Keratinocyte (primary cell): ENCODE data around the gene CCDC80. TPM values are rescaled to one million over a fixed set of nuclear protein-coding genes. Genes with fewer than 3 reads are reported as not detected.

ENCODE experiments used
- DNase-seq: peaks from one replicate; pipeline ENCODE4 v3.0.0-alpha.2; 2011; ENCODE audit warnings: low read depth, missing footprints, low spot score
- FAIRE-seq: peaks from 2 replicates; lab custom pipeline; 2011; peaks lifted over from hg19 to GRCh38; lab: Jason Lieb, UNC
- H2AFZ ChIP-seq: 2 replicates; pipeline ENCODE4 v1.6.0; 2012; ENCODE audit warnings: low read length, control low read depth, inconsistent platforms; ENCODE audit not compliant: control insufficient read depth
- H3K27ac ChIP-seq: 2 replicates; pipeline ENCODE4 v1.5.1; 2011; ENCODE audit warnings: low read length; ENCODE audit not compliant: control insufficient read depth, insufficient read depth
- H3K27me3 ChIP-seq: 3 replicates; pipeline ENCODE4 v1.6.0; 2011; ENCODE audit warnings: low read length; ENCODE audit not compliant: control insufficient read depth, insufficient read depth; ENCODE audit errors: extremely low read depth
- H3K36me3 ChIP-seq, 2 experiments: 2 replicates in 1 of 2; 3 replicates in 1 of 2; pipeline ENCODE4 v1.5.1; 2011; ENCODE audit warnings: low read length in 2 of 2, mild to moderate bottlenecking in 1 of 2; ENCODE audit not compliant: control insufficient read depth in 2 of 2, insufficient read depth in 2 of 2; ENCODE audit errors: extremely low read depth in 1 of 2
- H3K4me1 ChIP-seq: 3 replicates; pipeline ENCODE4 v1.5.1; 2011; ENCODE audit warnings: low read length; ENCODE audit not compliant: control insufficient read depth, insufficient read depth; ENCODE audit errors: extremely low read depth
- H3K4me2 ChIP-seq: 3 replicates; pipeline ENCODE4 v1.6.0; 2011; ENCODE audit warnings: low read depth, low read length; ENCODE audit not compliant: control insufficient read depth, insufficient read depth; ENCODE audit errors: extremely low read depth
- H3K4me3 ChIP-seq, 3 experiments: fragments of 200-600 bp in 1 of 3; sonication (generic) in 1 of 3; 2 replicates in 2 of 3; 3 replicates in 1 of 3; pipeline ENCODE4 v1.5.1; 2011 to 2016; ENCODE audit warnings: low read length in 3 of 3, mild to moderate bottlenecking in 3 of 3, control low read depth in 2 of 3, inconsistent platforms in 1 of 3, low read depth in 1 of 3, mixed read lengths in 1 of 3, mixed run types in 1 of 3, moderate library complexity in 1 of 3; ENCODE audit not compliant: control insufficient read depth in 2 of 3, insufficient read depth in 2 of 3; ENCODE audit errors: extremely low read depth in 1 of 3
- H3K79me2 ChIP-seq: 2 replicates; pipeline ENCODE4 v1.6.0; 2012; ENCODE audit warnings: low read length; ENCODE audit not compliant: control insufficient read depth, insufficient read depth
- H3K9ac ChIP-seq: 3 replicates; pipeline ENCODE4 v1.6.0; 2011; ENCODE audit warnings: low read length; ENCODE audit not compliant: control insufficient read depth, insufficient read depth; ENCODE audit errors: extremely low read depth
- H3K9me1 ChIP-seq: 3 replicates; pipeline ENCODE4 v1.6.0; 2011; ENCODE audit warnings: low read length; ENCODE audit not compliant: control insufficient read depth, insufficient read depth; ENCODE audit errors: extremely low read depth
- H3K9me3 ChIP-seq: 2 replicates; pipeline ENCODE4 v1.5.1; 2012; ENCODE audit warnings: low read depth, low read length; ENCODE audit not compliant: control insufficient read depth
- H4K20me1 ChIP-seq: 3 replicates; pipeline ENCODE4 v1.6.0; 2011; ENCODE audit warnings: low read length; ENCODE audit not compliant: control insufficient read depth, insufficient read depth; ENCODE audit errors: extremely low read depth
- EZH2 ChIP-seq: IDR thresholded peaks from one replicate; pipeline ENCODE4 v1.6.1; 2012; ENCODE audit warnings: inconsistent platforms, mild to moderate bottlenecking, low read length, moderate library complexity
- dilution Hi-C: fragments of 300-500 bp; cut with MboI; formaldehyde crosslinking; loops from one replicate; pipeline ENCODE4 v1.7.0; 2020; ENCODE audit warnings: low sequenced_read_pairs; ENCODE audit not compliant: extremely low pct_ligation_motif_present
- polyA plus RNA-seq, 5 experiments: library from polyadenylated mRNA; depleted of rRNA in 3 of 5; stranded (reverse) in 3 of 5; stranded (forward) in 1 of 5; unstranded in 1 of 5; fragments of >200 nt; gene quantifications; 1 replicate in 1 of 5; 2 replicates in 3 of 5; 3 replicates in 1 of 5; pipeline versions ENCODE4 v1.2.1 to v1.2.3, GENCODE V29; 2011 to 2012; ENCODE audit warnings: missing spikeins in 2 of 5, low read depth in 1 of 5, low replicate concordance in 1 of 5
- TF ChIP-seq, protein P1 (sequence below), 3 experiments: IDR thresholded peaks in 1 of 3; conservative IDR thresholded peaks in 1 of 3; optimal IDR thresholded peaks in 1 of 3; 2 replicates in 2 of 3; 3 replicates in 1 of 3; pipeline versions ENCODE3 to v1.5.1; 2011; ENCODE audit warnings: low read length in 3 of 3, mild to moderate bottlenecking in 3 of 3, moderate library complexity in 2 of 3, control low read depth in 1 of 3, inconsistent platforms in 1 of 3; ENCODE audit not compliant: insufficient read depth in 2 of 3; ENCODE audit errors: extremely low read depth in 1 of 3

CCDC80 gene
- polyA plus RNA-seq, 1 donor (not counting 4 experiments of a cell fraction or from before 2014, with no cell fraction given): 12.8 TPM

DNA sequence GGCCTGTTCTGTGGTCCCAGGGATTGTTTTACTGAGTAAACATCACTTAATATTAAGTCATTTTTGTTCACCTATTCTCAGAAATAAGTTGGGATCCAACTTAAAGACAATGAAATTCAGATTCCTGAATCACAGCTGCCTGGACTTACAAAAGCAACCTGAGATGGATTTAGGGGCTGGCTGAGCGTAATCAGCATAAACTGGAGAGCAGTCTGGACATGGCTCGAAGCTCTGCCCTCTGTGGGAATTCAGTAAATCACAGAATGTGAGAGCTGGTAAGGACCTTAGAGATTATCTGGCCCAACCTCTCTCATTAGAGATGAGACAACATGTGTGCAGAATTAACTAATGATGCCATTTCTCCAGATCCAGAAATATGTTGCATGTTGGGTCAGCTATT lies 23.7 kb downstream of the CCDC80 start:
- Histone ChIP-seq H3K27ac (no peak overlapping the region), H3K79me2 (no peaks in the 10 kb centered on the region), H3K36me3 (peaks cover 0 to 2% of the 10 kb centered on the region in 2 experiments), H3K4me2 (no peak overlapping the region), H3K9ac (no peak overlapping the region), H3K4me3 (no peak overlapping the region), H3K27me3 (no peaks in the 10 kb centered on the region), H3K4me1 (no peaks in the 10 kb centered on the region), H2AFZ (no peak overlapping the region), H4K20me1 (no peaks in the 10 kb centered on the region), H3K9me3 (no peaks in the 10 kb centered on the region), H3K9me1 (no peaks in the 10 kb centered on the region)
- dilution Hi-C loops: no loop called here
- DNase-seq: no peak
- no peak for TF ChIP-seq EZH2
- TF ChIP-seq, protein P1, sequence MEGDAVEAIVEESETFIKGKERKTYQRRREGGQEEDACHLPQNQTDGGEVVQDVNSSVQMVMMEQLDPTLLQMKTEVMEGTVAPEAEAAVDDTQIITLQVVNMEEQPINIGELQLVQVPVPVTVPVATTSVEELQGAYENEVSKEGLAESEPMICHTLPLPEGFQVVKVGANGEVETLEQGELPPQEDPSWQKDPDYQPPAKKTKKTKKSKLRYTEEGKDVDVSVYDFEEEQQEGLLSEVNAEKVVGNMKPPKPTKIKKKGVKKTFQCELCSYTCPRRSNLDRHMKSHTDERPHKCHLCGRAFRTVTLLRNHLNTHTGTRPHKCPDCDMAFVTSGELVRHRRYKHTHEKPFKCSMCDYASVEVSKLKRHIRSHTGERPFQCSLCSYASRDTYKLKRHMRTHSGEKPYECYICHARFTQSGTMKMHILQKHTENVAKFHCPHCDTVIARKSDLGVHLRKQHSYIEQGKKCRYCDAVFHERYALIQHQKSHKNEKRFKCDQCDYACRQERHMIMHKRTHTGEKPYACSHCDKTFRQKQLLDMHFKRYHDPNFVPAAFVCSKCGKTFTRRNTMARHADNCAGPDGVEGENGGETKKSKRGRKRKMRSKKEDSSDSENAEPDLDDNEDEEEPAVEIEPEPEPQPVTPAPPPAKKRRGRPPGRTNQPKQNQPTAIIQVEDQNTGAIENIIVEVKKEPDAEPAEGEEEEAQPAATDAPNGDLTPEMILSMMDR (optimal IDR thresholded peaks at IDR 0.05 in 1 of 3, IDR thresholded peaks at IDR 0.05 in 1 of 3, conservative IDR thresholded peaks at IDR 0.05 in 1 of 3; ENCODE audit: extremely low read depth in 1 of 3, insufficient read depth in 2 of 3, low read length in 3 of 3): no peak
- no peak for FAIRE-seq

DNA sequence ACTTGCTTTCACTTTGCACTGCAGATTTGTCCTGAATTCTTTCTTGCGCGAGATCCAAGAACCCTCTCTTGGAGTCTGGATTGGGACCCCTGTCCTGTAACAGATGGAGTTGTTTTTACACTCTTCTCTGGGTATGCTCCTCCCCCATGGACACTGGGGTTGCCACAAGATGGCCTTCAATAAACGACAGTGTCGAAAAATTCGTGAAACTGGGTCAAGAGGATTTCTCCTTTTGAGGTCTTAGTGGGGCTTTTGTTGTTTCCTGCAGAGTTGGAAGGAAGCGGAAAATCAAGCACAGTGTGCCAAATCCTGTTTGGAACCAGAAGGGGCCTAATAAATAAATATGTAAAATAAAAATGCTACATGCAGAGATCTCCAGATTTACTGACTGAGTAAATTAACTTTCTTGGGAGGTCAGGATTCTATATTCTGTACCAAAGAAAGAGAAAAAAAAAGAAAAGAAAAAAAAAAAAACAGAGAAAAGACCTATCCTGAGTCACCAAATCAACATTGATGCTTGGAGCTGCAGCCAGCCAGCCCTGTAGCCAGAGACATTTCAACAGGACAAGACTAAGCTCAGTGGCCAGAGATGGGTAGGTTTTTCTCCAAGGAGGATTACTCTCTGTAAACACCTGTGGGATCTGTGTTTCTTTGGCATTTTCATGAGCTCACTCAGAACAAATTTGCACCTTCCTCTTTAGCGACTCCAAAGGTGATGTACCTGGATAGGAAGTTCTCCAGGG lies 24.8 kb downstream of the CCDC80 start:
- TF ChIP-seq, protein P1 (optimal IDR thresholded peaks at IDR 0.05 in 1 of 3, IDR thresholded peaks at IDR 0.05 in 1 of 3, conservative IDR thresholded peaks at IDR 0.05 in 1 of 3; ENCODE audit: extremely low read depth in 1 of 3, insufficient read depth in 2 of 3, low read length in 3 of 3): no peak
- no peak for TF ChIP-seq EZH2
- Histone ChIP-seq H3K9ac (no peak overlapping the region), H3K27me3 (no peaks in the 10 kb centered on the region), H2AFZ (no peak overlapping the region), H3K4me2 (no peak overlapping the region), H3K36me3 (peaks cover 0 to 2% of the 10 kb centered on the region in 2 experiments), H3K27ac (no peak overlapping the region), H3K9me3 (no peaks in the 10 kb centered on the region), H4K20me1 (no peaks in the 10 kb centered on the region), H3K9me1 (no peaks in the 10 kb centered on the region), H3K79me2 (no peaks in the 10 kb centered on the region), H3K4me1 (no peaks in the 10 kb centered on the region), H3K4me3 (no peak overlapping the region)
- no peak for DNase-seq
- dilution Hi-C loops: no loop called here
- no peak for FAIRE-seq
